Pancreas (tissue), 10 donors: ENCODE data around the gene PDE4B. TPM values are rescaled to one million over a fixed set of nuclear protein-coding genes. Genes with fewer than 3 reads are reported as not detected.

ENCODE experiments used
- ATAC-seq, 4 donors: fragments of 200-7000 bp; cut with Tn5 transposase; one replicate each; pipeline versions ENCODE4 v1.8.0 to v1.9.1; 2020; ENCODE audit warnings: mild to moderate bottlenecking in 4 of 4, moderate library complexity in 4 of 4
- DNase-seq, 6 donors: peaks; one replicate each; pipeline ENCODE4 v3.0.0-alpha.2; 2020
- FAIRE-seq: peaks from 2 replicates; lab custom pipeline; 2012; peaks lifted over from hg19 to GRCh38; lab: Jason Lieb, UNC
- H3K27ac ChIP-seq, 4 donors: fragments of 200-600 bp; sonication (generic); 1 replicate in 3 of 4; 2 replicates in 1 of 4; pipeline versions ENCODE4 v1.5.0 to v1.8.0; 2020
- H3K27me3 ChIP-seq, 4 donors: fragments of 200-600 bp; one replicate each; pipeline ENCODE4 v1.8.0; 2021
- H3K36me3 ChIP-seq, 3 donors: fragments of 200-600 bp; sonication (generic) in 1 of 3; one replicate each; pipeline versions ENCODE4 v1.5.0 to v1.8.0; 2020 to 2021
- H3K4me1 ChIP-seq, 3 donors: fragments of 200-600 bp; one replicate each; pipeline ENCODE4 v1.8.0; 2021
- H3K4me3 ChIP-seq, 4 donors: fragments of 200-600 bp; sonication (generic) in 2 of 4; one replicate each; pipeline versions ENCODE4 v1.5.0 to v1.8.0; 2020 to 2021
- H3K9me3 ChIP-seq, 4 donors: fragments of 200-600 bp; one replicate each; pipeline ENCODE4 v1.8.0; 2021
- WGBS, 2 donors: extraction: QIAGEN DNeasy Blood & Tissue Kit; methylation state at CpG; one replicate each; pipeline ENCODE4 v1.1.7; 2013; 5-methylcytosine and 5-hydroxymethylcytosine counted together
- intact Hi-C, 3 donors: fragments of 100-400 bp; cut with DNase I; formaldehyde crosslinking; loops; one replicate each; pipeline versions ENCODE4 v1.11.1 to v1.14.2; 2022
- polyA plus RNA-seq, 2 donors: library from polyadenylated mRNA; stranded (reverse); fragments of 200-250 nt; gene quantifications; one replicate each; pipeline ENCODE4 v1.2.3, GENCODE V29; 2013
- total RNA-seq, 6 donors: library from RNA; stranded (reverse); fragmentation: NEBNext Ultra II Directional in 4 of 6; extraction: Animal tissue kit (Norgen Biotek cat#: 25700) in 4 of 6; gene quantifications; one replicate each; pipeline versions ENCODE4 v1.2.1 to v1.2.4, GENCODE V29; 2021 to 2023
- TF ChIP-seq, protein P1 (sequence below), 4 donors: fragments of 200-600 bp; sonication (generic) in 3 of 4; IDR thresholded peaks; one replicate each; pipeline versions ENCODE4 v1.5.0 to v1.8.0; 2021; ENCODE audit warnings: antibody characterized with exemption in 4 of 4
- donor health status: healthy with polysubstance abuse.
- donor health status: DM: no; HTN: no; CAD: no; lungs with moderate emphysema.
- donor health status: DM: no; HTN: no; CAD: no.
- donor health status: control.
- donor health status: control.
- donor health status: Bipolar disorder and iron deficiency.
- donor health status: DM: yes; HTN: yes; CAD: no.
- donor health status: DM: no; HTN: no; CAD: no.
- donor health status: DM: no; HTN: no; CAD: no.
- donor health status: DM: yes; HTN: yes; CAD: no.

PDE4B gene
- total and polyA plus RNA-seq, 8 donors: 0.23 to 3.7 (median 0.92) TPM

DNA sequence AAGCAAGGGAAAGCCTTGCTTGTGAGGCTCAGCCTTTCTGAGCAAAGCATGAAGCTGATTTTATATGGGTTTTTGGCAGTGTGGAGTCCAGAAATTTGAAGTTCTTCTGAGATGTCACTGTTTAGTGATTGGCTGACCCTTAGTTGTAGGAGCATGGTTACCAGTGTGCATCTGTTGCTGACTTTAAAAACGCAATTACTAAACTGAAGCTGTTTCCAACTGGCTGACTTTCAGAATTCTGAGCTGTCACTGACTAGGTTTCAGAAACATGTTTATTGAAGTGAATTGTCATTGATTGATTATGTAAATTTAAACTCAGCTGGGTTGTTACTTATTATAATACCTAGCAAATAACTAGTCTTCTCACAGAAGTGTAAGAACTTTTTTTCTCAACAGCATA, 89.4 kb downstream of the PDE4B start:
- H3K36me3 ChIP-seq: no peaks in the 10 kb centered on the region
- H3K4me1 ChIP-seq: no peaks in the 10 kb centered on the region
- 53 to 59% methylated on average over 1 of the region's 1 CpG for WGBS, 2 donors
- ATAC-seq: no peak
- no peak for DNase-seq
- TF ChIP-seq, protein P1, sequence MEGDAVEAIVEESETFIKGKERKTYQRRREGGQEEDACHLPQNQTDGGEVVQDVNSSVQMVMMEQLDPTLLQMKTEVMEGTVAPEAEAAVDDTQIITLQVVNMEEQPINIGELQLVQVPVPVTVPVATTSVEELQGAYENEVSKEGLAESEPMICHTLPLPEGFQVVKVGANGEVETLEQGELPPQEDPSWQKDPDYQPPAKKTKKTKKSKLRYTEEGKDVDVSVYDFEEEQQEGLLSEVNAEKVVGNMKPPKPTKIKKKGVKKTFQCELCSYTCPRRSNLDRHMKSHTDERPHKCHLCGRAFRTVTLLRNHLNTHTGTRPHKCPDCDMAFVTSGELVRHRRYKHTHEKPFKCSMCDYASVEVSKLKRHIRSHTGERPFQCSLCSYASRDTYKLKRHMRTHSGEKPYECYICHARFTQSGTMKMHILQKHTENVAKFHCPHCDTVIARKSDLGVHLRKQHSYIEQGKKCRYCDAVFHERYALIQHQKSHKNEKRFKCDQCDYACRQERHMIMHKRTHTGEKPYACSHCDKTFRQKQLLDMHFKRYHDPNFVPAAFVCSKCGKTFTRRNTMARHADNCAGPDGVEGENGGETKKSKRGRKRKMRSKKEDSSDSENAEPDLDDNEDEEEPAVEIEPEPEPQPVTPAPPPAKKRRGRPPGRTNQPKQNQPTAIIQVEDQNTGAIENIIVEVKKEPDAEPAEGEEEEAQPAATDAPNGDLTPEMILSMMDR (IDR thresholded peaks at IDR 0.05): no peak
- no peak overlapping the region for H3K4me3 ChIP-seq
- no peak for FAIRE-seq
- H3K27me3 ChIP-seq: no peaks in the 10 kb centered on the region
- intact Hi-C loops: no loop called here
- no peaks in the 10 kb centered on the region for H3K9me3 ChIP-seq
- no peak overlapping the region for H3K27ac ChIP-seq

DNA sequence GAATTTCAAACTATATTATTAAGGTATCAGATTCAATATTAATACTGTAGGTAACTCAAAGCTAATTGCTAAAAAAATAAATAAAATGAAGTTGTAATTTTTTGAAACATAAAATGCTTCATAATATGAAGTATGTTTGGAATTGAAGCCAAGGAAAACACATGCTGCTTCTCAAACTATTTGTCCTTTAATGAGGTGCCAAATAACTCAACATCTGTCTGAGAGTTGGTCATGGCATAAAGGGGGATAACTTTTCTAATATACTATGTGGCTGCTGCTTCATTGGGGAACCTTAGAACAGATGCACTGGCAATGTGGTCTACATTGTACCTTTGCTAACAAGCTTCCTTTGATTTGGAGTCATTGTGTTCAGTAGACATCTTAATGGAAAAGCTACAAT, 96.7 kb downstream of the PDE4B start:
- intact Hi-C loops: no loop called here
- Histone ChIP-seq H3K27me3 (peaks cover 0 to 3% (median 0%) of the 10 kb centered on the region in 4 donors), H3K9me3 (no peaks in the 10 kb centered on the region), H3K4me1 (no peaks in the 10 kb centered on the region), H3K4me3 (no peak overlapping the region), H3K27ac (no peak overlapping the region), H3K36me3 (no peaks in the 10 kb centered on the region)
- TF ChIP-seq, protein P1 (IDR thresholded peaks at IDR 0.05): no peak
- FAIRE-seq (no peak), DNase-seq (no peak), ATAC-seq (no peak)

DNA sequence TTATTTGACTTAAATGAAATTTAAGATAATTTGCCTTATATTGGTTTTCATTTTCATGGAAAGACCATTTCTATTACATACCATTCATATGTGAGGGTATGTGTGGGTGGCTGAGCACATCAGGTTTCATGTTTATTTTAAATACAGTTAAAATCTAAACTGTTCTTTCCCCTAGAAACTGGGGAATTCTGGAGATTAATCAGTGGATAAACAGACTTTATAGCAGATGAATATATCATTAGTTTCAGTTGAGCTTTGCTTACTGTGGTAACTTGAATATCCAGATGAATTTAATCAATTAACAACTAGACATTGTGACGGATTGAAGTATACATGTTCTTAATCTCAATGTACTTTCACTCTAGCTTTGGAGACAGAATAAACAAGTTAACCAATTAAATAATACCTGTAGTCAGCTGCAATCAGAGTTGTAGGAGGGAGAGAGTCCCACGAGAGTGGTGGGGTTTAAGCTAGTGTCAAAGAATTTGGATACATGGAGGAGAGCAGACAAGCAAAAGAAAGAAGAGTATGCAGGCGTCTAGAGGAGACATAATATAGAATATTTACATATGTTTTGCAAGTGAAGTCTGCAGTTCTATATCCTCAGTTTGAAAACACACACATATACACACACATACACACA, 97.6 kb downstream of the PDE4B start:
- 14 to 15% methylated on average over 3 of the region's 3 CpGs for WGBS, 2 donors
- Histone ChIP-seq H3K27me3 (peaks cover 0 to 3% (median 0%) of the 10 kb centered on the region in 4 donors), H3K36me3 (no peaks in the 10 kb centered on the region), H3K4me1 (no peaks in the 10 kb centered on the region), H3K4me3 (no peak overlapping the region), H3K27ac (no peak overlapping the region), H3K9me3 (no peaks in the 10 kb centered on the region)
- DNase-seq: no peak
- FAIRE-seq: no peak
- intact Hi-C loops: no loop called here
- TF ChIP-seq, protein P1 (IDR thresholded peaks at IDR 0.05): no peak
- no peak for ATAC-seq

DNA sequence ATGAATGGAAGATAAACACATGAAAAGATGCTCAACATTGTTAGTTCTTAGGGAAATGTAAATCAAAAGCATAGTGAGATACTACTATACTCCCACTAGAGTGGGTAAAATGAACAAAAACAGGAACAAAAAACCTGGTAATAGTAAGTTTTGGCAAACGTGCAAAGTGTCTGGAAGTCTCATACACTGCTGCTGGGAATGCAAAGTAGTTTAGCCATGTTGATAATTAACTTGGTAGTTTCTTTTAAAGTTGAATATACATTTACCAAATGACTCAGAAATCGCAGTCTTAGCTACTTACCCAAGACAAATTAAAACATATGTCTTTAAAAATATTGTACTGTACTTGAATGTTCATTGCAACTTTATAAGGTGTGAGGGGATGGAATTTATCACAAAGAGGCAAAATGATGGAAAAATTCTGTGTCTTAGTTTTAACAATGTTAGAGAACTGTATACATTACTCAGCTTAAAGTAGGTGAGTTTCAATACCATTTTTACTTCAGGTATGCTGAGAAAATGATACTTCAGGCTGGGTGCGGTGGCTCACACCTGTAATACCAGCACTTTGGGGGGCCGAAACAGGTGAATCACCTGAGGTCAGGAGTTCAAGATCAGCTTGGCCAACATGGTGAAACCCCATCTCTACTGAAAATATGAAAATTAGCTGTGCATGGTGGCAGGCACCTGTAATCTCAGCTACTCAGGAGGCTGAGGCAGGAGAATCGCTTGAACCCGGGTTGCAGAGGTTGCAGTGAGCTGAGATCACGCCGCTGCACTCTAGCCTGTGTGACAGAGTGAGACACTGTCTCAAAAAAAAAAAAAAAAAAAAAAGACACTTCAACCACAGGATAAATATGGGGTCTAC, 102.3 kb downstream of the PDE4B start:
- Histone ChIP-seq H3K9me3 (no peaks in the 10 kb centered on the region), H3K27me3 (peaks cover 0 to 3% (median 0%) of the 10 kb centered on the region in 4 donors), H3K27ac (no peak overlapping the region), H3K4me3 (no peak overlapping the region), H3K4me1 (no peaks in the 10 kb centered on the region), H3K36me3 (no peaks in the 10 kb centered on the region)
- intact Hi-C loops: no loop called here
- ATAC-seq (no peak), DNase-seq (no peak), FAIRE-seq (no peak)
- TF ChIP-seq, protein P1 (IDR thresholded peaks at IDR 0.05): no peak
- 48 to 63% methylated on average over 8 of the region's 8 CpGs for WGBS, 2 donors

DNA sequence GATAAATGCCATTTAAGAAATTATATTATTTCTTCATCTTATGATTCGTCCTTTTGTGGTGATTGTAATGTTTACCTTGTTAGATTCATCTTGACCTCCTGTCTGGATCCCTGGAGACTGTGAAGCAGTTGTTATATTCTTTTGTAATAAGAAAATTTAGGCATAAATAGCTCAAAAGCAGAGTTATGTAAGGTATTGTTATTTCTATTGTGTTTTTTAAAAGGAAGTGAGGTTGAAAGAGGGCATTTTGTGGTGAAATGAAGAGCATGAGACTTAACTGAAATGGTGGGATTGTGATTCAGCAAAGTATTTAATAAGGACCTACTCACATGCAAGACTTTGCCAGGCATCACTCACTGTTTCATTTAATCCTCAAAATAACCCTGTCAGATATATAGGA, 104.0 kb downstream of the PDE4B start:
- Histone ChIP-seq H3K4me1 (no peaks in the 10 kb centered on the region), H3K36me3 (no peaks in the 10 kb centered on the region), H3K27me3 (peaks cover 0 to 3% (median 0%) of the 10 kb centered on the region in 4 donors), H3K4me3 (no peak overlapping the region), H3K27ac (no peak overlapping the region), H3K9me3 (no peaks in the 10 kb centered on the region)
- no peak for FAIRE-seq
- intact Hi-C loops: no loop called here
- TF ChIP-seq, protein P1 (IDR thresholded peaks at IDR 0.05): no peak
- WGBS, 2 donors: 32 to 43% methylated on average over 1 of the region's 1 CpG
- DNase-seq: no peak
- ATAC-seq: no peak
